Activated B cell treated with CpG ODN at 0.5 μM for 24 hours (primary cell): ENCODE data around the gene NR6A1. TPM values are rescaled to one million over a fixed set of nuclear protein-coding genes. Genes with fewer than 3 reads are reported as not detected.

ENCODE experiments used
- ATAC-seq: fragments of 200-7000 bp; cut with Tn5 transposase; one replicate; pipeline ENCODE4 v1.10.0; 2021; ENCODE audit warnings: low read depth, mild to moderate bottlenecking, moderate library complexity
- CTCF ChIA-PET: fragments of 350-600 bp; sonication (Branson Sonifier 250); formaldehyde crosslinking; loops from one replicate; lab custom pipeline; 2021; ENCODE audit warnings: antibody characterized with exemption; lab: Charles Lee
- POLR2A ChIA-PET: fragments of 350-600 bp; sonication (Branson Sonifier 250); formaldehyde crosslinking; loops from one replicate; lab custom pipeline; 2021; ENCODE audit warnings: antibody characterized with exemption; lab: Charles Lee
- DNase-seq: peaks from one replicate; pipeline ENCODE4 v3.0.0; 2022
- H3K27ac Mint-ChIP-seq: one replicate; pipeline ENCODE4 v1.8.0; 2020; ENCODE audit warnings: mixed read lengths
- H3K27me3 Mint-ChIP-seq: one replicate; pipeline ENCODE4 v1.8.0; 2021; ENCODE audit warnings: mixed read lengths
- H3K36me3 Mint-ChIP-seq: one replicate; pipeline ENCODE4 v1.8.0; 2021; ENCODE audit warnings: low read depth, mixed read lengths
- H3K4me1 Mint-ChIP-seq: one replicate; pipeline ENCODE4 v1.8.0; 2021; ENCODE audit warnings: mixed read lengths
- H3K4me3 Mint-ChIP-seq: one replicate; pipeline ENCODE4 v1.8.0; 2020; ENCODE audit warnings: mild to moderate bottlenecking, mixed read lengths
- H3K9me3 Mint-ChIP-seq: one replicate; pipeline ENCODE4 v1.8.0; 2020; ENCODE audit warnings: mixed read lengths
- intact Hi-C: fragments of 100-400 bp; cut with micrococcal nuclease; formaldehyde crosslinking; loops from one replicate; pipeline ENCODE4 v1.15.1; 2024
- total RNA-seq: library from RNA; stranded (reverse); gene quantifications from 2 replicates; pipeline ENCODE4 v1.2.3, GENCODE V29; 2022
- TF ChIP-seq, protein P1 (sequence below): fragments of 200-600 bp; IDR thresholded peaks from one replicate; pipeline ENCODE4 v1.8.0; 2022; ENCODE audit warnings: antibody characterized with exemption, mild to moderate bottlenecking

Gene NR6A1
- total RNA-seq, 1 donor from 2014 or later: 3.1 TPM

DNA sequence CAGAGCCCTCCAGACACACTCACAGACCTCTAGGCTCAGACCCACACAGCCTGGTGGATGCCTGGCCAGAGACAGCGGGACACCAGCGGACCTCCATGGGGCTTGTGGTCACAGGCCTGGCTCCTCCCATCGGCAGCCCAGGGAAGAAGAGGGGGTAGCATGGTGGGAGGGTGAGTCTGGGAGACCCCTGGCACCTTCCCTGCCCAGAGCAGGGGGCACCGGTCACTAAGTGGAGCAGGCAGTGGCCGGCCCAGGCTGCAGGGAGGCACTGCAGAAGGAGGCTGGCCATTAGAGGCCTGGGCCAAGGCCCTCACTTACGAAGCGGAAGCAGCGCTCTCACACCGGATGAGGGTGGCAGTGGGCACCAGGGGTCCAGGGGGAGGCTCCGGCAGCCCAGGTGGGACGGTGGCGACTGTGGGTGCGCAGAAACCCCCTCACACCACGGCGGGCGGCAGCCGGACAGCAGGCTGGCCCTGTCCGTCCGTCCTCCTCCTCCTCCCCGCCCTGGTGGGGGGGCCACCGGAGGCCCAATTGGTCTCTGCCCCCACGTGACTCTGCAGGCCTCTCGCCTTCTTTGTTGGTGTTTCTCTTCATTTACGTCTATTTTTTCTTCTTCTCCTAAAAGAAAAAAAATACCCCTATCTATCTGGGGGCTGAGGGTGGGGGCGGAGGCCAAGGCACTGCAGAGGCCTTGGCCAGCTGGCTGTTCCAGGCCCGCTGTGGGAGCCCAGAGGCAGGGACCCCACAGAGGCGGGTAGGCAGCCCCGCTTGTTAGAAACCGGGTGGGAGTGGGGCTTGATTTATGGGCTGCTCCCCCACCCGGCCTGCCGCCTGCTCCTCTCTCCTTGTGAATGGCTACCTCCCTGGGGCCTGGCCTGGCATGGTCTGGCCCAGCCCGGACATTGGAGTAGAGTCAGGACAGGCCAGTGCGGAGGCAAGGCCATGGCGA lies 263.9 kb downstream of the NR6A1 start, which contains the start of gene NR5A1:
Gene NR5A1, minus strand, starts transcription at position 469 of the 949 bp plus-strand sequence. CDS start 4,004 bp downstream, outside the sequence.
- Mint-ChIP-seq H3K4me3 (no peak within 1 kb of the TSS), H3K36me3 (no peaks in the 10 kb centered on the region), H3K9me3 (no peaks in the 10 kb centered on the region), H3K4me1 (peaks cover 6% of the 10 kb centered on the region), H3K27me3 (peaks cover 32% of the 10 kb centered on the region), H3K27ac (no peak within 1 kb of the TSS)
- TF ChIP-seq, protein P1, sequence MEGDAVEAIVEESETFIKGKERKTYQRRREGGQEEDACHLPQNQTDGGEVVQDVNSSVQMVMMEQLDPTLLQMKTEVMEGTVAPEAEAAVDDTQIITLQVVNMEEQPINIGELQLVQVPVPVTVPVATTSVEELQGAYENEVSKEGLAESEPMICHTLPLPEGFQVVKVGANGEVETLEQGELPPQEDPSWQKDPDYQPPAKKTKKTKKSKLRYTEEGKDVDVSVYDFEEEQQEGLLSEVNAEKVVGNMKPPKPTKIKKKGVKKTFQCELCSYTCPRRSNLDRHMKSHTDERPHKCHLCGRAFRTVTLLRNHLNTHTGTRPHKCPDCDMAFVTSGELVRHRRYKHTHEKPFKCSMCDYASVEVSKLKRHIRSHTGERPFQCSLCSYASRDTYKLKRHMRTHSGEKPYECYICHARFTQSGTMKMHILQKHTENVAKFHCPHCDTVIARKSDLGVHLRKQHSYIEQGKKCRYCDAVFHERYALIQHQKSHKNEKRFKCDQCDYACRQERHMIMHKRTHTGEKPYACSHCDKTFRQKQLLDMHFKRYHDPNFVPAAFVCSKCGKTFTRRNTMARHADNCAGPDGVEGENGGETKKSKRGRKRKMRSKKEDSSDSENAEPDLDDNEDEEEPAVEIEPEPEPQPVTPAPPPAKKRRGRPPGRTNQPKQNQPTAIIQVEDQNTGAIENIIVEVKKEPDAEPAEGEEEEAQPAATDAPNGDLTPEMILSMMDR: no peak
- POLR2A ChIA-PET: no interaction called here
- intact Hi-C loops: no loop called here
- ATAC-seq: no peak
- DNase-seq: no peak
- CTCF ChIA-PET: no interaction called here

DNA sequence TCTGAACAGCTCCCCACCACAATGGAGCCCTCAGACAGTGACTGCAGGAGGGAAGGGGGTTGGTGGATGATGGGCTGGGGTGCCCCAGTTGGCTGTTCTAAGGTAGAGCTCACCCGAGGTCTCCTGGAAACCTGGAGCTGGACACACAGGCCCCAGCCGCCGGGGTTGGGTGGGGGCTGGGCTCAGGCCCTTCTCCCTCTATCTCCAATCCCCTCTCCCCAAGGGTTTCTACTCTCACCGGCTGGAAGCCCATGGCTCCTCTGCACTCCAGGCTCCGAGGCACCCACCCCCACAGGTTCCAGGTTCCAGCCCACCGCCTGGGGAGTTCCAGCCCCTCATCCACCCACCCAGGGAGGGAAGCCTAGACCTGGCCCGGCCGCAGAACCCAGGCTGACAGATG lies 264.7 kb downstream of the NR6A1 start:
- H3K36me3 Mint-ChIP-seq: no peaks in the 10 kb centered on the region
- no peak overlapping the region for H3K27ac Mint-ChIP-seq
- ChIA-PET CTCF (no interaction called here), POLR2A (no interaction called here)
- intact Hi-C loops: no loop called here
- H3K4me3 Mint-ChIP-seq: no peak overlapping the region
- H3K27me3 Mint-ChIP-seq: peaks cover 27% of the 10 kb centered on the region
- TF ChIP-seq, protein P1: no peak
- DNase-seq (no peak), ATAC-seq (no peak)
- no peaks in the 10 kb centered on the region for H3K9me3 Mint-ChIP-seq
- H3K4me1 Mint-ChIP-seq: peaks cover 6% of the 10 kb centered on the region

DNA sequence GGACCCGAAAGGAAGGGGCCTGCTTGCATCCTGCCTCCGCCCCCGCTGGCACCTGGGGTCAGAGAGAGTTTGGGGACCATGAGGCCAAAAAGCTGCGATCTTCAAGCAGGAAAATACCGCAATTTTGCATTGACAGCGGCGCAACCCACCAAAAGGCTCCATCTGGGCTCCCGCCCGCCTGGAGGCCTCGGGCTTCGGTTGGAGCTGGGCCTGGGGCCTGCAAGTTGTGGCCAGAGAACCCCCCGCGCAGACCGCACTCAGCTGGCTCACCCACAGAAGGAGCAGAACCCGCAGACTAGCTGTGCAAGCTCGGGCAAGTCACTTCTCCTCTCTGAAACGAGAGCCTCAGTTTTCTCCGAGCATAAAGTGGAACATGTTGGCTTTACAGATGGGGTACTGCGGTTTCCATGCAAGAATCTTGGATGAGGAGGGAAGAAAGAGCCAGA lies 265.2 kb downstream of the NR6A1 start:
- no peak overlapping the region for H3K27ac Mint-ChIP-seq
- no peaks in the 10 kb centered on the region for H3K9me3 Mint-ChIP-seq
- intact Hi-C loops: no loop called here
- H3K4me3 Mint-ChIP-seq: no peak overlapping the region
- H3K36me3 Mint-ChIP-seq: no peaks in the 10 kb centered on the region
- peaks cover 6% of the 10 kb centered on the region for H3K4me1 Mint-ChIP-seq
- DNase-seq: no peak
- ChIA-PET CTCF (no interaction called here), POLR2A (no interaction called here)
- TF ChIP-seq, protein P1: no peak
- peaks cover 28% of the 10 kb centered on the region for H3K27me3 Mint-ChIP-seq
- no peak for ATAC-seq

DNA sequence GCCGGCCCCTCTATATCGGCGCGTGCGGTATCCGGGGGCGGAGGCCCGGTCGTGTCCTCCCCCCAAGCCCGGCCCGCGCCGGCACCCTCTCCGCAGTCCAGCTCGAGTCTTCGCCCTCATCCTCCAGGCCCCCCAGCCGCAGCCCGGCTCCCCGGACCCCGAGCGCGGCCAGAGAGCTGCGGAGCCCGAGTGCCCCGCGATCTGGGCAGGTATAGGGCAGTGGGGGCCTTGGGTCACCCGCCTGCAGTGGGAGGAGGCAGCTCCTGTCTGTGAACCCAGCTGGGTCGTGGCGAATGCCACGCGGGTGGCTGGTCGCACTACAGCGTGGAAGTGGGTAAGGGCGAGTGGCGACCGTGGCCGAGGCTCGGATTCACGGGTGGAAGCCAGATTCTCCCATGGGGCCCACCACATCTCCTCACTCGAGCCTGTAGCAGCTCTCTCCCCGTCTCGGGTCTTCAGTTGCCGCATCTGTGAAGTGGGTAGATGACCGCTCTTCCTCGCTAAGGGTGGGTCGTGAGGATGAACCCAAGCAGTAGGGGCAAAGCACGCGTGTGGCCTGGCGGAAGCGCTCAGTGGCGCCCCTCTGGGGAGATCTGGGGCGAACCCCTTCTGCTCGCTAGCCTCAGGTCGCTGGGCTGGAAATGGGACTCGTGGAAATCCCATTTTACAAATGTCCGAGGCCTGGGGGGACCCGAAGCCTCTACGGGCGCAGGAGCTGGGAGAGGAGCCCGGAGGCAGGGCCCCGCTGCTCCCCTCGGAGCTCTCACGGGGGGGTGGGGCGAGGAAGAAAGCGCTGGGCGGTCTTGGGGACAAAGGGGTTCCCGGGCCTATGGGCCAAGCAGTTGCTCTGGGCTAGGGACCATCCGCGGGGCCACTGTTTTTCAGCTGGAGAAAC lies 265.9 kb downstream of the NR6A1 start:
- TF ChIP-seq, protein P1: no peak
- intact Hi-C loops: no loop called here
- ATAC-seq: no peak
- no peaks in the 10 kb centered on the region for H3K36me3 Mint-ChIP-seq
- peaks cover 31% of the 10 kb centered on the region for H3K27me3 Mint-ChIP-seq
- H3K4me1 Mint-ChIP-seq: peaks cover 6% of the 10 kb centered on the region
- ChIA-PET CTCF (no interaction called here), POLR2A (no interaction called here)
- no peaks in the 10 kb centered on the region for H3K9me3 Mint-ChIP-seq
- H3K4me3 Mint-ChIP-seq: no peak overlapping the region
- no peak overlapping the region for H3K27ac Mint-ChIP-seq
- no peak for DNase-seq
